Osteocyte (in vitro differentiated cells): ENCODE data around the gene GPC5. TPM values are rescaled to one million over a fixed set of nuclear protein-coding genes. Genes with fewer than 3 reads are reported as not detected.

Experiments used
- DNase-seq: peaks from one replicate; pipeline ENCODE4 v3.0.0; 2021; ENCODE audit warnings: mixed read lengths; ENCODE audit not compliant: unreplicated experiment; ENCODE audit errors: extremely low spot score
- H3K27ac Mint-ChIP-seq: one replicate; pipeline ENCODE4 v1.8.0; 2021; ENCODE audit warnings: mild to moderate bottlenecking, mixed read lengths; ENCODE audit not compliant: unreplicated experiment
- H3K27me3 Mint-ChIP-seq: one replicate; pipeline ENCODE4 v1.8.0; 2021; ENCODE audit warnings: mixed read lengths; ENCODE audit not compliant: unreplicated experiment
- H3K36me3 Mint-ChIP-seq: one replicate; pipeline ENCODE4 v1.8.0; 2021; ENCODE audit warnings: mixed read lengths; ENCODE audit not compliant: unreplicated experiment
- H3K4me1 Mint-ChIP-seq: one replicate; pipeline ENCODE4 v1.8.0; 2021; ENCODE audit warnings: mixed read lengths; ENCODE audit not compliant: unreplicated experiment
- H3K4me3 Mint-ChIP-seq: one replicate; pipeline ENCODE4 v1.8.0; 2021; ENCODE audit warnings: mild to moderate bottlenecking, moderate library complexity, mixed read lengths; ENCODE audit not compliant: unreplicated experiment
- H3K9me3 Mint-ChIP-seq: one replicate; pipeline ENCODE4 v1.8.0; 2021; ENCODE audit warnings: mixed read lengths; ENCODE audit not compliant: unreplicated experiment
- CTCF ChIP-seq: fragments of 200-600 bp; sonication (generic); IDR thresholded peaks from 2 replicates; pipeline ENCODE4 v1.5.0; 2021; ENCODE audit warnings: antibody characterized with exemption, mild to moderate bottlenecking, moderate library complexity
- total RNA-seq: library from RNA; stranded (reverse); gene quantifications from 2 replicates; pipeline ENCODE4 v1.2.1, GENCODE V29; 2021

The GPC5 gene
- total RNA-seq, 1 donor from 2014 or later, result 12.9 TPM

GRCh38 chr13:91592056-91593014, 193.9 kb downstream of the GPC5 start:
- no peak overlapping the region for H3K4me3 Mint-ChIP-seq
- peaks cover 11% of the 10 kb centered on the region for H3K4me1 Mint-ChIP-seq
- no peaks in the 10 kb centered on the region for H3K27me3 Mint-ChIP-seq
- peaks cover 9% of the 10 kb centered on the region for H3K9me3 Mint-ChIP-seq
- H3K36me3 Mint-ChIP-seq, result peaks cover 2% of the 10 kb centered on the region
- no peak for DNase-seq
- H3K27ac Mint-ChIP-seq, result no peak overlapping the region
- no peak for TF ChIP-seq CTCF

- Mint-ChIP-seq H3K9me3 (peaks cover 9% of the 10 kb centered on the region), H3K27ac (no peak overlapping the region), H3K36me3 (peaks cover 2% of the 10 kb centered on the region), H3K4me3 (no peak overlapping the region), H3K27me3 (no peaks in the 10 kb centered on the region), H3K4me1 (peaks cover 13% of the 10 kb centered on the region)
- DNase-seq, result no peak
- no peak for TF ChIP-seq CTCF
These were observed 195.0 kb downstream of the GPC5 start for GRCh38 chr13:91593456-91593855.

- Mint-ChIP-seq H3K4me3 (no peak overlapping the region), H3K4me1 (peaks cover 13% of the 10 kb centered on the region), H3K27me3 (no peaks in the 10 kb centered on the region), H3K36me3 (peaks cover 2% of the 10 kb centered on the region), H3K27ac (no peak overlapping the region), H3K9me3 (peaks cover 9% of the 10 kb centered on the region)
- no peak for TF ChIP-seq CTCF
- no peak for DNase-seq
These were observed 195.6 kb downstream of the GPC5 start for GRCh38 chr13:91594061-91594460.

- Mint-ChIP-seq H3K27ac (no peak overlapping the region), H3K4me1 (peaks cover 9% of the 10 kb centered on the region), H3K36me3 (peaks cover 2% of the 10 kb centered on the region), H3K27me3 (no peaks in the 10 kb centered on the region), H3K4me3 (no peak overlapping the region), H3K9me3 (peaks cover 9% of the 10 kb centered on the region)
- DNase-seq, result no peak
- no peak for TF ChIP-seq CTCF
These were observed 197.3 kb downstream of the GPC5 start for GRCh38 chr13:91595677-91596076.

DNA sequence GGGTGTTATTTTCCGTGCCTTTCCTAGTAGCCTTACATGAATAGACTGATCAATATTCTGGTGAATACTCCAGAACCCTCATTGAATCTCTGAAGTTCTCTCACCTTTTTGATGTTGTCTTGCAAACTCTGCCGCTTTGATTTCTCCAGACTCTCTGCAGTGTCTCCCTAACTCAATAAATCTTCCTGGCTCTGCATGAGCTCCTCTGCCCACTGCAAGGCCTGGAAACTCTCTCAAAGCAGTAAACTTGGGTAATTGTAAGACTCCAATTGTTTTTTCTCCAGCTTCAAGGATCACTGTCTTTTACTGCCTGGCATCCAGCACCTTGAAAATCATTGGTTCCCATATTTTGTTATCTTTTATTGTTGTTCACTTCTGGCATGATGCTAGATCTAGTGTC, 198.4 kb downstream of the GPC5 start:
- no peaks in the 10 kb centered on the region for H3K36me3 Mint-ChIP-seq
- no peak for DNase-seq
- TF ChIP-seq CTCF, result no peak
- no peak overlapping the region for H3K27ac Mint-ChIP-seq
- H3K9me3 Mint-ChIP-seq, result peaks cover under 1% of the 10 kb centered on the region
- no peaks in the 10 kb centered on the region for H3K27me3 Mint-ChIP-seq
- H3K4me1 Mint-ChIP-seq, result peaks cover 7% of the 10 kb centered on the region
- H3K4me3 Mint-ChIP-seq, result no peak overlapping the region
